Activated B cell treated with CpG ODN at 0.5 μM for 24 hours (primary cell): ENCODE measurements around the gene MMP11. TPM values are rescaled to one million over a fixed set of nuclear protein-coding genes. Genes with fewer than 3 reads are reported as not detected.

Experiments
- ATAC-seq: fragments of 200-7000 bp; cut with Tn5 transposase; one replicate; pipeline ENCODE4 v1.10.0; 2021; ENCODE audit warnings: low read depth, mild to moderate bottlenecking, moderate library complexity
- CTCF ChIA-PET: fragments of 350-600 bp; sonication (Branson Sonifier 250); formaldehyde crosslinking; loops from one replicate; lab custom pipeline; 2021; ENCODE audit warnings: antibody characterized with exemption; lab: Charles Lee
- POLR2A ChIA-PET: fragments of 350-600 bp; sonication (Branson Sonifier 250); formaldehyde crosslinking; loops from one replicate; lab custom pipeline; 2021; ENCODE audit warnings: antibody characterized with exemption; lab: Charles Lee
- DNase-seq: peaks from one replicate; pipeline ENCODE4 v3.0.0; 2022
- H3K27ac Mint-ChIP-seq: one replicate; pipeline ENCODE4 v1.8.0; 2020; ENCODE audit warnings: mixed read lengths
- H3K27me3 Mint-ChIP-seq: one replicate; pipeline ENCODE4 v1.8.0; 2021; ENCODE audit warnings: mixed read lengths
- H3K36me3 Mint-ChIP-seq: one replicate; pipeline ENCODE4 v1.8.0; 2021; ENCODE audit warnings: low read depth, mixed read lengths
- H3K4me1 Mint-ChIP-seq: one replicate; pipeline ENCODE4 v1.8.0; 2021; ENCODE audit warnings: mixed read lengths
- H3K4me3 Mint-ChIP-seq: one replicate; pipeline ENCODE4 v1.8.0; 2020; ENCODE audit warnings: mild to moderate bottlenecking, mixed read lengths
- H3K9me3 Mint-ChIP-seq: one replicate; pipeline ENCODE4 v1.8.0; 2020; ENCODE audit warnings: mixed read lengths
- CTCF ChIP-seq: fragments of 200-600 bp; IDR thresholded peaks from one replicate; pipeline ENCODE4 v1.8.0; 2022; ENCODE audit warnings: antibody characterized with exemption, mild to moderate bottlenecking
- intact Hi-C: fragments of 100-400 bp; cut with micrococcal nuclease; formaldehyde crosslinking; loops from one replicate; pipeline ENCODE4 v1.15.1; 2024
- total RNA-seq: library from RNA; stranded (reverse); gene quantifications from 2 replicates; pipeline ENCODE4 v1.2.3, GENCODE V29; 2022

Gene MMP11
- total RNA-seq, 1 donor from 2014 or later = 3.6 TPM

GRCh38 chr22:23831261-23831660 is 58.6 kb downstream of the MMP11 start:
- H3K27ac Mint-ChIP-seq = no peak overlapping the region
- H3K27me3 Mint-ChIP-seq = no peaks in the 10 kb centered on the region
- H3K4me3 Mint-ChIP-seq = no peak overlapping the region
- no peak for TF ChIP-seq CTCF
- H3K9me3 Mint-ChIP-seq = no peaks in the 10 kb centered on the region
- ATAC-seq = no peak
- H3K4me1 Mint-ChIP-seq = peaks cover 42% of the 10 kb centered on the region
- peaks cover 78% of the 10 kb centered on the region for H3K36me3 Mint-ChIP-seq
- ChIA-PET CTCF (no interaction called here), POLR2A (interaction anchor here (0.7 to 1.3 kb wide), 2 partner anchors 14 to 26 kb away, joined by 3 read pairs; partner anchors contain the start of gene SLC2A11)
- intact Hi-C loops = loop anchor here (10.0 kb wide), 2 partner anchors 604 to 686 kb away; partner anchors contain the start of genes RAB36 and RSPH14
- DNase-seq = no peak

DNA sequence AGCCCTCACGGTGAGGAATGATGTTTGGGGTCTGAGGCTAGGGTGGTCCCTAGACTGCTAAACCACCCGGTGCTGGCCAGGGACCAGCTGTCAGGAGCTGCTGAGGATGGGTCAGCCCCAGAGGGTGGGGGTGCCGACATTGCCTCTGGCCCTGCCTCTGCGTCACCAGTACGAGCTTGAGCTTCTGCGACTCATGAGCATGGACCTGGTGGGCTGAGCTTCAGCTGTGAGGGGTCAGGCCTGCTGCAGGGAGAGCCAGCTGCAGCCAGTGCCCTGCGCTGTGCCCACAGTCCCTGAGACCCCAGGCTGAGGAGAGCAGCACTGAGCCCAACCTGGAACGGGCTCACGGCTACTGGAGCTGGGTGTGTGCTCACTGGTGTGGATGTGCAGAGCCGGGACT is 59.1 kb downstream of the MMP11 start:
- DNase-seq (no peak), ATAC-seq (no peak)
- no peak for TF ChIP-seq CTCF
- peaks cover 78% of the 10 kb centered on the region for H3K36me3 Mint-ChIP-seq
- ChIA-PET CTCF (no interaction called here), POLR2A (interaction anchor here (0.7 to 1.3 kb wide), 2 partner anchors 15 to 26 kb away, joined by 3 read pairs; partner anchors contain the start of gene SLC2A11)
- no peak overlapping the region for H3K4me3 Mint-ChIP-seq
- H3K27me3 Mint-ChIP-seq = no peaks in the 10 kb centered on the region
- H3K4me1 Mint-ChIP-seq = peaks cover 46% of the 10 kb centered on the region
- H3K9me3 Mint-ChIP-seq = no peaks in the 10 kb centered on the region
- H3K27ac Mint-ChIP-seq = peak overlapping the region; percentile 24
- intact Hi-C loops = loop anchor here (10.0 kb wide), 2 partner anchors 603 to 687 kb away; partner anchors contain the start of genes RAB36 and RSPH14

DNA sequence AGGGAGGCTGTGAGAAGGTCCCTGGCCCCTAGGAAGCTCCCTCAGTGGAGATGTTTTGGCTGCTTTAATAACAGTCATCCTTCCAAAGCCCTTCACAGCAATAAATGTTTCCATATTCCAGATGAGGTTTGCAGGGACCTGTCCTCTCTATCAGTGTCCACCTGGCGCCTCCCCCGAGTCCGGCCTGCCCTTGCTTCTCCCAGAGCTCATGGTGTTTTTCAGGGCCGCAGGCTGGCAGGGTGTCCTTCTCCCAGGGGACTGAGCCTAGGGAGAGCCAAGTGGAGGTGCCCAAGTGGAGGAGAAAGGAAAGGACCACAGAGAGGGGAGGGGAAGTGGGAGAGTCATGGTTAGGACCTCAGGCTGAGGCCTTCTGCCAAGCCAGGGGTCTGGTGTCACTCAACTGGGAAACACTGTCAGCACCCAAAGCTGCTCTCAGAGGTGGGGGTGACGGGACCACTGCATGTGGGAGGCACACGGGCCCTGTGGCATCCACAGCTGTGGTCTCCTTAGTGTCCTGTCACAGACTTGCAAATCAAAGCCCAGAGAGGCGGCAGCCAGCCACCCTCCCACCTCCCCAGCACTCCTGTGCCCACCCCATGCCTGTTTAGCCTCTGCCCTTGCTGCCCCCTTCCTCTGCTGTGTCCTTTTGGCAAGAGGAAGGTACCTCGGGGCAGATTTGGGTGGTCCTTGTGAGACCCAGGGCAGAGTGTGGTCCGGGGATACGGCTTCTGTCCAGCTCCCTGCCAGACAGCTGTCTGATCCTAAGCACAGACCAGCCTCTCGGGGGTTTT is 59.8 kb downstream of the MMP11 start:
- ChIA-PET CTCF (no interaction called here), POLR2A (interaction anchor here (1.3 kb wide), 1 partner anchor 25 kb away, joined by 3 read pairs; the partner anchor contains the start of gene SLC2A11)
- no peak for DNase-seq
- no peak for ATAC-seq
- H3K27ac Mint-ChIP-seq = peak overlapping the region; percentile 35
- H3K4me1 Mint-ChIP-seq = peaks cover 51% of the 10 kb centered on the region
- no peak for TF ChIP-seq CTCF
- H3K36me3 Mint-ChIP-seq = peaks cover 73% of the 10 kb centered on the region
- no peaks in the 10 kb centered on the region for H3K27me3 Mint-ChIP-seq
- intact Hi-C loops = loop anchor here (10.0 kb wide), 2 partner anchors 602 to 688 kb away; partner anchors contain the start of genes RAB36 and RSPH14
- no peak overlapping the region for H3K4me3 Mint-ChIP-seq
- H3K9me3 Mint-ChIP-seq = no peaks in the 10 kb centered on the region

GRCh38 chr22:23833017-23833751 is 60.5 kb downstream of the MMP11 start:
- peaks cover 56% of the 10 kb centered on the region for H3K4me1 Mint-ChIP-seq
- ATAC-seq (no peak), DNase-seq (peak; percentile 13)
- no peak for TF ChIP-seq CTCF
- H3K27me3 Mint-ChIP-seq = no peaks in the 10 kb centered on the region
- ChIA-PET CTCF (no interaction called here), POLR2A (no interaction called here)
- no peak overlapping the region for H3K4me3 Mint-ChIP-seq
- intact Hi-C loops = loop anchor here (10.0 kb wide), 2 partner anchors 602 to 688 kb away; partner anchors contain the start of genes RAB36 and RSPH14
- H3K9me3 Mint-ChIP-seq = no peaks in the 10 kb centered on the region
- no peak overlapping the region for H3K27ac Mint-ChIP-seq
- peaks cover 68% of the 10 kb centered on the region for H3K36me3 Mint-ChIP-seq

Other genes starting within 250 kb of the MMP11 start
- gene IGLL1, start 192.6 kb upstream of the MMP11 start, total RNA-seq = not detected in 2 replicates
- 0.64 and 1.5 TPM in 2 replicates for gene DRICH1, start 140.5 kb upstream of the MMP11 start, total RNA-seq
- 0.42 and 0.81 TPM in 2 replicates for gene RGL4, start 81.8 kb upstream of the MMP11 start, total RNA-seq
- 4.0 and 4.9 TPM in 2 replicates for gene ZNF70, start 21.7 kb upstream of the MMP11 start, total RNA-seq
- 15.0 and 15.9 TPM in 2 replicates for gene VPREB3, start 18.4 kb upstream of the MMP11 start, total RNA-seq
- gene C22orf15, start 9.9 kb upstream of the MMP11 start, total RNA-seq = 0.31 and 0.37 TPM in 2 replicates
- 63.4 and 68.8 TPM in 2 replicates for gene CHCHD10, start 4.9 kb upstream of the MMP11 start, total RNA-seq
- 156 and 161 TPM in 2 replicates for gene SMARCB1, start 14.1 kb downstream of the MMP11 start, total RNA-seq
- gene DERL3, start 66.2 kb downstream of the MMP11 start, total RNA-seq = 15.4 and 18.3 TPM in 2 replicates
- gene SLC2A11, start 85.0 kb downstream of the MMP11 start, total RNA-seq = 24.0 and 30.2 TPM in 2 replicates
- 308 and 349 TPM in 2 replicates for gene MIF, start 121.5 kb downstream of the MMP11 start, total RNA-seq
- not detected in 2 replicates for gene GSTT2B, start 188.3 kb downstream of the MMP11 start, total RNA-seq
- 2.4 and 3.1 TPM in 2 replicates for gene DDTL, start 194.0 kb downstream of the MMP11 start, total RNA-seq
- gene DDT, start 201.6 kb downstream of the MMP11 start, total RNA-seq = 107 and 113 TPM in 2 replicates
- not detected in 2 replicates for gene GSTT2, start 207.3 kb downstream of the MMP11 start, total RNA-seq
- not detected in 2 replicates for gene GSTT4, start 232.6 kb downstream of the MMP11 start, total RNA-seq
- gene CABIN1, start 238.5 kb downstream of the MMP11 start, total RNA-seq = 56.9 and 65.4 TPM in 2 replicates